ENCODE measurements around the gene OR5C1. TPM values are rescaled to one million over a fixed set of nuclear protein-coding genes. Genes with fewer than 3 reads are reported as not detected.
"Not testable (repeated sequence)": the region's sequence is repeated elsewhere in the genome, so short reads cannot be mapped to it uniquely, and the experiment has no call there.

OR5C1 gene
- total and polyA plus RNA-seq, 8 donors, result not detected

- DNase-seq (no peak), FAIRE-seq (no peak), ATAC-seq (peak in 2 of 4 donors; percentile 41 to 46)
- no peak for TF ChIP-seq CTCF (IDR thresholded peaks at IDR 0.05)
- WGBS, 2 donors, result 64 to 75% methylated on average over 7 of the region's 7 CpGs
- no peak overlapping the region for H3K27ac ChIP-seq
- H3K9me3 ChIP-seq, result no peaks in the 10 kb centered on the region
- peaks cover 0 to 5% (median 0%) of the 10 kb centered on the region in 3 donors for H3K4me1 ChIP-seq
- H3K4me3 ChIP-seq, result no peak overlapping the region
- no peaks in the 10 kb centered on the region for H3K27me3 ChIP-seq
- intact Hi-C loops (cut with DNase I), result no loop called here
- peaks cover 0 to 35% (median 0%) of the 10 kb centered on the region in 3 donors for H3K36me3 ChIP-seq
Observed at GRCh38 chr9:122821278-122821943, 32.7 kb downstream of the OR5C1 start.

DNA sequence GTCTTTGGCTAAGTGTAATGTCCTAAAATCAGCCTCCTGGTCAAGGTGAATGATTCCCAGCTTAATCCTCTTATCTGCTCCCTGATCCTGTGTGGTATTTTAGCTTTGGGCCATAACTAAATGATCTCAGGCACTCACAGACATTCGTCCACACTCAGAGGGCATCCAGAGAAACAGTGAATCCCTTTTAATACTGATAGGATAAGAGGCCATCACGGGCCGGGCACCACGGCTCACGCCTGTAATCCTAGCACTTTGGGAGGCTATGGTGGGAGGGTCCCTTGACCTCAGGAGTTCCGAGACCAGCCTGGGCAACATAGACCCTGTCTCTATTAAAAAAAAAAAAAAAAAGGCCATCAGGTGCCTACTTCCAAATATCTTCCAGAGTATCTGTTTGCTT lies 33.3 kb downstream of the OR5C1 start:
- no peaks in the 10 kb centered on the region for H3K9me3 ChIP-seq
- H3K27ac ChIP-seq, result no peak overlapping the region
- DNase-seq, result no peak
- H3K27me3 ChIP-seq, result no peaks in the 10 kb centered on the region
- 86 to 91% methylated on average over 6 of the region's 6 CpGs for WGBS, 2 donors
- TF ChIP-seq CTCF (IDR thresholded peaks at IDR 0.05), result no peak
- intact Hi-C loops (cut with DNase I), result no loop called here
- no peak for ATAC-seq
- peaks cover 0 to 35% (median 0%) of the 10 kb centered on the region in 3 donors for H3K36me3 ChIP-seq
- H3K4me3 ChIP-seq, result no peak overlapping the region
- FAIRE-seq, result no peak
- H3K4me1 ChIP-seq, result peaks cover 3 to 11% (median 3%) of the 10 kb centered on the region in 3 donors

DNA sequence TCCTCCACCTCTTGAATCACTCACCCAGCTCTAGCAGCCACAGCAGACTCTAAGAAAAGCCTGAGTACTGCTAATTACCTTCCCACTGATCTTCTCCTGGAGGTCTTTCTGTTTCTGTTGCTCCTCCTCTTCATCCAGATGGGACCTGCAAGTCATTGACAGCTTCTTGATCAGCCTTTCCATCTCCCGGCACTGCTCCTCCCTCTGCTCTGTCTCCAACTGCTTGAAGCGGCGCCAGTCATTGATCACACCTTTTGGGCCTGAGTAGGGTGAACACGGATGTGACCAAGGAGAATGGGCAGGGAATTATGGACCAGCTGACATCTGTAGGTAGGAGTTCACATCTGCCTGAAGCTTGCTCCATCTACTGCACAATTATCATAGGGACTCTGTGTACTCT lies 34.2 kb downstream of the OR5C1 start:
- intact Hi-C loops (cut with DNase I), result no loop called here
- WGBS, 2 donors, result 83 to 86% methylated on average over 4 of the region's 4 CpGs
- no peak for FAIRE-seq

DNA sequence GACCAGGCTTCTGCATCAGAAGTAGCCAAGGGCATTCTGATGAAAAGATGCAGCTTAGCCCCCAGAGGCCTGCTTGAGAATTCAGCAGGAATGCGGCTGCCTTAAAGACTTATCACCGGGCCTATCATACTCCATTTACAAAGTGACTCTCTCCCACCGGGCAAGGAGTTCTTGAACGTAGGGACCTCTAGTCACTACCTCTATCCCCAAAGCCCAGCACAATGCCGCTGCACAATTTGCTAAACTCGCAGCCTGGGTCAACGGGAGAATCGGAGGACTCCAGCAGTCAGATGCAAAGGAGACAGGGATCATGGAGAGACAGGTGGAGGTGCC lies 39.0 kb downstream of the OR5C1 start:
- no peak for DNase-seq
- intact Hi-C loops (cut with DNase I), result no loop called here

More for the DNA sequence above, 34.2 kb downstream of the OR5C1 start:
- Histone ChIP-seq H3K9me3 (no peaks in the 10 kb centered on the region), H3K27me3 (no peaks in the 10 kb centered on the region), H3K4me3 (no peak overlapping the region), H3K4me1 (peaks cover 6 to 18% (median 9%) of the 10 kb centered on the region in 3 donors), H3K27ac (no peak overlapping the region), H3K36me3 (peaks cover 0 to 33% (median 0%) of the 10 kb centered on the region in 3 donors)
- DNase-seq, result no peak
- ATAC-seq, result no peak
- no peak for TF ChIP-seq CTCF (IDR thresholded peaks at IDR 0.05)

GRCh38 chr9:122828965-122829284 lies 40.2 kb downstream of the OR5C1 start:
- FAIRE-seq; H3K9me3 ChIP-seq; intact Hi-C loops (cut with DNase I); H3K36me3 ChIP-seq; ATAC-seq; H3K27me3 ChIP-seq; DNase-seq: not testable (repeated sequence)
- peak overlapping the region; percentile 87 to 99 (median 94) for H3K4me3 ChIP-seq
- peak overlapping the region; percentile 81 to 95 (median 87) for H3K27ac ChIP-seq
- peaks cover 6 to 18% (median 9%) of the 10 kb centered on the region in 3 donors for H3K4me1 ChIP-seq
- WGBS, 2 donors, result 65 to 68% methylated on average over 18 of the region's 18 CpGs

More for the DNA sequence above, 39.0 kb downstream of the OR5C1 start:
- Histone ChIP-seq H3K9me3 (no peaks in the 10 kb centered on the region), H3K36me3 (peaks cover 0 to 6% (median 0%) of the 10 kb centered on the region in 3 donors), H3K27ac (peak overlapping the region; percentile 81 to 95 (median 87)), H3K4me3 (peak overlapping the region; percentile 87 to 99 (median 94)), H3K27me3 (no peaks in the 10 kb centered on the region), H3K4me1 (peaks cover 6 to 18% (median 9%) of the 10 kb centered on the region in 3 donors)
- no peak for TF ChIP-seq CTCF (IDR thresholded peaks at IDR 0.05)
- ATAC-seq (peak in 1 of 4 donors; percentile 15), FAIRE-seq (no peak)
- WGBS, 2 donors, result 1% methylated on average over 8 of the region's 8 CpGs

Data from pancreas (tissue), 10 donors.